B cell (primary cell): Measurements from ENCODE around the gene ASTN2. TPM values are rescaled to one million over a fixed set of nuclear protein-coding genes. Genes with fewer than 3 reads are reported as not detected.

Experiments
- ATAC-seq: fragments of 200-7000 bp; cut with Tn5 transposase; one replicate; pipeline ENCODE4 v1.10.0; 2021; ENCODE audit warnings: low read depth, mild to moderate bottlenecking, moderate number of reproducible peaks, moderate library complexity
- CTCF ChIA-PET: fragments of 350-600 bp; sonication (Branson Sonifier 250); formaldehyde crosslinking; loops from one replicate; lab custom pipeline; 2021; ENCODE audit warnings: antibody characterized with exemption, inconsistent platforms; lab: Charles Lee
- POLR2A ChIA-PET: fragments of 350-600 bp; sonication (Branson Sonifier 250); formaldehyde crosslinking; loops from one replicate; lab custom pipeline; 2021; ENCODE audit warnings: antibody characterized with exemption; lab: Charles Lee
- DNase-seq: peaks from one replicate; pipeline ENCODE4 v3.0.0; 2013
- H2AFZ ChIP-seq: 2 replicates; pipeline ENCODE4 v1.6.1; 2012; ENCODE audit warnings: mild to moderate bottlenecking, low read depth, low read length; ENCODE audit not compliant: insufficient read depth, poor library complexity, severe bottlenecking
- H3K27ac ChIP-seq, 2 donors: 1 replicate in 1 of 2; 2 replicates in 1 of 2; pipeline ENCODE4 v1.5.1; 2012 to 2013; ENCODE audit warnings: low read length in 2 of 2, mild to moderate bottlenecking in 2 of 2, moderate library complexity in 1 of 2
- H3K27me3 ChIP-seq, 4 experiments: fragments of 200-600 bp in 1 of 4; sonication (generic) in 1 of 4; replicated peaks in 1 of 4; 1 replicate in 2 of 4; 2 replicates in 2 of 4; pipeline versions ENCODE4 v1.6.1 to v1.7.0; 2013 to 2016; ENCODE audit warnings: low read length in 3 of 4, mild to moderate bottlenecking in 2 of 4, mixed read lengths in 1 of 4, moderate library complexity in 1 of 4; ENCODE audit not compliant: insufficient read depth in 4 of 4, control insufficient read depth in 3 of 4; ENCODE audit errors: control extremely low read depth in 1 of 4
- H3K36me3 ChIP-seq, 2 experiments: replicated peaks in 1 of 2; 1 replicate in 1 of 2; 2 replicates in 1 of 2; pipeline versions ENCODE4 v1.6.1 to v1.7.1; 2013; ENCODE audit warnings: low read length in 1 of 2; ENCODE audit not compliant: insufficient read depth in 2 of 2, control insufficient read depth in 1 of 2; ENCODE audit errors: control extremely low read depth in 1 of 2, extremely low read depth in 1 of 2
- H3K4me1 ChIP-seq, 2 donors: fragments of 200-600 bp in 1 of 2; sonication (generic) in 1 of 2; 1 replicate in 1 of 2; 2 replicates in 1 of 2; pipeline versions ENCODE4 v1.5.1 to v1.6.1; 2013 to 2017; ENCODE audit warnings: low read length in 2 of 2; ENCODE audit not compliant: control insufficient read depth in 2 of 2, insufficient read depth in 2 of 2
- H3K4me2 ChIP-seq: replicated peaks from 2 replicates; pipeline ENCODE3; 2012; ENCODE audit warnings: mild to moderate bottlenecking, low read depth, low read length; ENCODE audit not compliant: poor library complexity, severe bottlenecking
- H3K4me3 ChIP-seq, 5 experiments: fragments of 200-600 bp in 1 of 5; sonication (generic) in 1 of 5; 1 replicate in 3 of 5; 2 replicates in 2 of 5; pipeline versions ENCODE4 v1.5.1 to v1.7.0; 2011 to 2016; ENCODE audit warnings: low read length in 4 of 5, mild to moderate bottlenecking in 4 of 5, low read depth in 2 of 5, control low read depth in 1 of 5, moderate library complexity in 1 of 5; ENCODE audit not compliant: insufficient read depth in 1 of 5; ENCODE audit errors: control extremely low read depth in 1 of 5, extremely low read depth in 1 of 5
- H3K79me2 ChIP-seq: fragments of 200-600 bp; sonication (generic); one replicate; pipeline ENCODE4 v1.6.0; 2016; ENCODE audit warnings: low read length; ENCODE audit not compliant: control insufficient read depth, insufficient read depth
- H3K9ac ChIP-seq: fragments of 200-600 bp; sonication (generic); 2 replicates; pipeline ENCODE4 v1.6.1; 2017; ENCODE audit warnings: mild to moderate bottlenecking, low read length, moderate library complexity
- H3K9me3 ChIP-seq, 3 donors: one replicate each; pipeline versions ENCODE4 v1.6.1 to v1.7.1; 2013; ENCODE audit warnings: low read length in 2 of 3; ENCODE audit not compliant: control insufficient read depth in 2 of 3, insufficient read depth in 1 of 3; ENCODE audit errors: control extremely low read depth in 1 of 3
- H4K20me1 ChIP-seq: 2 replicates; pipeline ENCODE4 v1.6.0; 2012; ENCODE audit warnings: mild to moderate bottlenecking, low read length; ENCODE audit not compliant: insufficient read depth, control insufficient read depth, poor library complexity, severe bottlenecking
- H3K27ac Mint-ChIP-seq: one replicate; pipeline ENCODE4 v1.8.0; 2021; ENCODE audit warnings: mixed read lengths
- H3K27me3 Mint-ChIP-seq: one replicate; pipeline ENCODE4 v1.8.0; 2021; ENCODE audit warnings: mixed read lengths
- H3K4me1 Mint-ChIP-seq: one replicate; pipeline ENCODE4 v1.8.0; 2021; ENCODE audit warnings: mixed read lengths
- H3K4me3 Mint-ChIP-seq: one replicate; pipeline ENCODE4 v1.8.0; 2021; ENCODE audit warnings: mixed read lengths
- H3K9me3 Mint-ChIP-seq: one replicate; pipeline ENCODE4 v1.8.0; 2022; ENCODE audit warnings: mixed read lengths; ENCODE audit not compliant: insufficient read depth
- CTCF ChIP-seq: fragments of 200-600 bp; IDR thresholded peaks from one replicate; pipeline ENCODE4 v1.8.0; 2022; ENCODE audit warnings: antibody characterized with exemption, mild to moderate bottlenecking
- EZH2 ChIP-seq: IDR thresholded peaks from 2 replicates; pipeline ENCODE4 v1.6.1; 2012; ENCODE audit warnings: borderline replicate concordance, low read depth, mild to moderate bottlenecking, moderate library complexity, low read length; ENCODE audit not compliant: insufficient read depth, poor library complexity, severe bottlenecking
- WGBS: methylation state at CpG from one replicate; pipeline ENCODE4 v1.1.5; 2013; ENCODE audit warnings: missing lambda C conversion rate; ENCODE audit not compliant: insufficient coverage; 5-methylcytosine and 5-hydroxymethylcytosine counted together
- intact Hi-C: fragments of 100-400 bp; cut with micrococcal nuclease; formaldehyde crosslinking; loops from one replicate; pipeline ENCODE4 v1.10.0; 2022
- polyA plus RNA-seq: library from polyadenylated mRNA; depleted of rRNA; stranded (reverse); fragments of >200 nt; gene quantifications from 2 replicates; pipeline ENCODE4 v1.2.3, GENCODE V29; 2012
- total RNA-seq, 2 donors: library from RNA; stranded (reverse); fragments of 120-200 nt in 1 of 2; gene quantifications; 1 replicate in 1 of 2; 2 replicates in 1 of 2; pipeline versions ENCODE4 v1.2.3 to v1.2.4, GENCODE V29; 2013 to 2022

ASTN2 gene
- total and polyA plus RNA-seq, 2 donors (not counting 1 experiment from before 2014, with no cell fraction given): 1.2 to 3.6 TPM

DNA sequence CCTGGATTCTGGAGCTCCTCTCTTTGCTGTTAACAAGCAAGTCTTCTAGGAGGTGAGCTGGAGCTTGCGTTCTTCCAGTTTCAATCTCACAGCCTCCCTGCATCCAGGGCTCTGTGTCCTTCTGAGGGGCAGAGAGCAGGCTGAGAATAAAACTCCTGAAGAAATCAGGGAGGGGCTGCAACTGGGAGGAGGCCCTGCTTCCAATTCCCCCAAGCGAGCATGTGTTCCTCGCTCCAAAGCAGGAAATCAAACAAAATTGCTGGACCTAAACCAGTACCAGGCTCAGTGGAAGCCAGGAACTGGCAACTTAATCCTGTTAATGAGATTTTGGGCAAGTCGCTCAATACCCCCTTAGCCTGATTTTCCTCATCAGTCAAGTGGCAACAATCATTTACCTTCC, 181.8 kb downstream of the ASTN2 start:
- intact Hi-C loops: no loop called here
- no peaks in the 10 kb centered on the region for H3K36me3 ChIP-seq
- no peak overlapping the region for H3K9ac ChIP-seq
- Mint-ChIP-seq H3K27me3 (no peaks in the 10 kb centered on the region), H3K27ac (no peak overlapping the region), H3K9me3 (no peaks in the 10 kb centered on the region), H3K4me3 (no peak overlapping the region), H3K4me1 (no peaks in the 10 kb centered on the region)
- 76% methylated on average over 2 of the region's 4 CpGs for WGBS
- H3K79me2 ChIP-seq: no peaks in the 10 kb centered on the region
- no peaks in the 10 kb centered on the region for H4K20me1 ChIP-seq
- DNase-seq (no peak), ATAC-seq (no peak)
- TF ChIP-seq EZH2 (no peak), CTCF (no peak)
- ChIA-PET POLR2A (no interaction called here), CTCF (no interaction called here)
- no peak overlapping the region for H3K4me2 ChIP-seq
- H2AFZ ChIP-seq: no peak overlapping the region
- no peak overlapping the region for H3K4me3 ChIP-seq
- no peaks in the 10 kb centered on the region for H3K27me3 ChIP-seq
- no peak overlapping the region for H3K27ac ChIP-seq
- peaks cover 0 to 8% (median 0%) of the 10 kb centered on the region in 3 donors for H3K9me3 ChIP-seq
- no peaks in the 10 kb centered on the region for H3K4me1 ChIP-seq

DNA sequence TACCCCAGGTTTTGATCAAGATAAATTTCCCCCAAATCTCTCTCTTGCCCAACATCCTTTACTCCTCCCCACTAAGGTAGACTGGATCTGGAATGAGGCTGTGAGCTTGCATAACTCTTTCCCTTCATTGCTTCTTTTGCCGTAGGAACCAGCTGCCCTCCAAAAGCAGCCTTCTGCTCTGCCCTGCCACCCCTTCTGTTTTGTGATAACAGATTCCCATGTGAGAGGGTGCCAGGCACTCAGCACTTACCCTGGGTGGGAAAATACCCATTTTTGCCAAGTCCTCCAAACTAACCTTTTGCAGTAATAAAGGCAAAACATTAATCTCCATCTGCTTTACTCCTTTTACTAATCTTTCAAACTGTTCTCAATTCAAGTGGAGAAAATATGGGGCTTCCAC, 182.6 kb downstream of the ASTN2 start:
- H3K27me3 Mint-ChIP-seq: no peaks in the 10 kb centered on the region
- H3K9me3 Mint-ChIP-seq: no peaks in the 10 kb centered on the region
- Histone ChIP-seq H3K4me3 (no peak overlapping the region), H2AFZ (no peak overlapping the region), H3K79me2 (no peaks in the 10 kb centered on the region), H3K36me3 (no peaks in the 10 kb centered on the region), H3K9me3 (peaks cover 0 to 3% (median 0%) of the 10 kb centered on the region in 3 donors), H4K20me1 (no peaks in the 10 kb centered on the region), H3K27ac (no peak overlapping the region), H3K4me1 (no peaks in the 10 kb centered on the region), H3K4me2 (no peak overlapping the region), H3K9ac (no peak overlapping the region), H3K27me3 (no peaks in the 10 kb centered on the region)
- intact Hi-C loops: no loop called here
- CTCF ChIA-PET: no interaction called here
- POLR2A ChIA-PET: no interaction called here
- DNase-seq (no peak), ATAC-seq (no peak)
- no peaks in the 10 kb centered on the region for H3K4me1 Mint-ChIP-seq
- no peak overlapping the region for H3K27ac Mint-ChIP-seq
- WGBS: 86% methylated on average over 1 of the region's 1 CpG
- TF ChIP-seq CTCF: no peak
- TF ChIP-seq EZH2: no peak
- H3K4me3 Mint-ChIP-seq: no peak overlapping the region
